IMR-90 (cell line): ENCODE data around the gene ITPR2. TPM values are rescaled to one million over a fixed set of nuclear protein-coding genes. Genes with fewer than 3 reads are reported as not detected.
A peak's percentile ranks its signal among the peaks of the same experiment; 100 is the strongest.

Experiments
- ATAC-seq: fragments of 200-7000 bp; cut with Tn5 transposase; 2 replicates; pipeline ENCODE4 v1.9.1; 2020; ENCODE audit warnings: low read depth, mild to moderate bottlenecking, moderate library complexity
- BruUV-seq: library from RNA; stranded (reverse); fragments of 400-500 nt; replicated peaks from 2 replicates; lab custom pipeline; 2021; lab: Mats Ljungman, UMichigan
- CTCF ChIA-PET: fragments of 300-600 bp; formaldehyde crosslinking; extraction: SDS; loops from one replicate; lab custom pipeline; 2021; ENCODE audit warnings: antibody characterized with exemption; lab: Yijun Ruan, JAX
- POLR2A ChIA-PET: fragments of 300-600 bp; sonication (Branson Sonifier 250); formaldehyde crosslinking; loops from one replicate; lab custom pipeline; 2022; ENCODE audit warnings: antibody characterized with exemption; ENCODE audit not compliant: unreplicated experiment; lab: Charles Lee
- DNase-seq: peaks from one replicate; pipeline ENCODE4 v3.0.0; 2013
- H2AFZ ChIP-seq: replicated peaks from 2 replicates; pipeline ENCODE3; 2013; ENCODE audit warnings: low read length, mild to moderate bottlenecking; ENCODE audit not compliant: poor library complexity
- H2AK5ac ChIP-seq: 2 replicates; pipeline ENCODE4 v1.6.1; 2013; ENCODE audit warnings: low read depth, low read length, inconsistent platforms
- H2AK9ac ChIP-seq: replicated peaks from 2 replicates; pipeline ENCODE3; 2013; ENCODE audit warnings: mild to moderate bottlenecking, low read depth, low read length, moderate library complexity; ENCODE audit not compliant: poor library complexity
- H2BK120ac ChIP-seq: 2 replicates; pipeline ENCODE4 v1.6.1; 2013; ENCODE audit warnings: low read depth, low read length, inconsistent platforms
- H2BK15ac ChIP-seq: 3 replicates; pipeline ENCODE4 v1.6.1; 2013; ENCODE audit warnings: low read depth, low read length, inconsistent platforms
- H2BK20ac ChIP-seq: 2 replicates; pipeline ENCODE4 v1.6.1; 2013; ENCODE audit warnings: low read depth, mild to moderate bottlenecking, inconsistent platforms, low read length, moderate library complexity
- H2BK5ac ChIP-seq: 2 replicates; pipeline ENCODE4 v1.6.1; 2013; ENCODE audit warnings: mild to moderate bottlenecking, low read depth, low read length, inconsistent platforms; ENCODE audit not compliant: poor library complexity, severe bottlenecking
- H3K14ac ChIP-seq: replicated peaks from 2 replicates; pipeline ENCODE4 v1.6.1; 2013; ENCODE audit warnings: low read depth, low read length, inconsistent platforms
- H3K18ac ChIP-seq: 2 replicates; pipeline ENCODE4 v1.6.1; 2013; ENCODE audit warnings: low read depth, low read length, control low read depth
- H3K23ac ChIP-seq: 2 replicates; pipeline ENCODE4 v1.6.1; 2013; ENCODE audit warnings: low read depth, low read length, inconsistent platforms
- H3K27ac ChIP-seq: 2 replicates; pipeline ENCODE4 v1.5.1; 2013; ENCODE audit warnings: mild to moderate bottlenecking, control low read depth, low read length; ENCODE audit not compliant: insufficient read depth
- H3K27me3 ChIP-seq: 2 replicates; pipeline ENCODE4 v1.6.1; 2013; ENCODE audit warnings: low read length; ENCODE audit not compliant: control insufficient read depth, insufficient read depth
- H3K36me3 ChIP-seq: 2 replicates; pipeline ENCODE4 v1.6.1; 2013; ENCODE audit warnings: low read length, mixed read lengths; ENCODE audit not compliant: control insufficient read depth, insufficient read depth
- H3K4ac ChIP-seq: 2 replicates; pipeline ENCODE4 v1.6.1; 2013; ENCODE audit warnings: low read depth, low read length, inconsistent platforms
- H3K4me1 ChIP-seq: 2 replicates; pipeline ENCODE4 v1.6.1; 2013; ENCODE audit warnings: low read length, mixed read lengths; ENCODE audit not compliant: control insufficient read depth, insufficient read depth
- H3K4me2 ChIP-seq: 2 replicates; pipeline ENCODE4 v1.6.1; 2013; ENCODE audit warnings: low read depth, mild to moderate bottlenecking, control low read depth, low read length, moderate library complexity
- H3K4me3 ChIP-seq: 2 replicates; pipeline ENCODE4 v1.5.1; 2013; ENCODE audit warnings: low read depth, mild to moderate bottlenecking, control low read depth, low read length, moderate library complexity; ENCODE audit not compliant: insufficient read depth
- H3K56ac ChIP-seq: 2 replicates; pipeline ENCODE4 v1.6.1; 2013; ENCODE audit warnings: low read length, inconsistent platforms; ENCODE audit not compliant: insufficient read depth; ENCODE audit errors: extremely low read depth
- H3K79me1 ChIP-seq, 2 experiments: 2 replicates each; pipeline ENCODE4 v1.6.1; 2013; ENCODE audit warnings: low read length in 2 of 2, inconsistent platforms in 1 of 2, low read depth in 1 of 2
- H3K9ac ChIP-seq: 2 replicates; pipeline ENCODE4 v1.6.1; 2013; ENCODE audit warnings: low read depth, low read length, control low read depth
- H3K9me1 ChIP-seq: 2 replicates; pipeline ENCODE4 v1.6.1; 2013; ENCODE audit warnings: low read length, inconsistent platforms; ENCODE audit not compliant: insufficient read depth
- H3K9me3 ChIP-seq: 2 replicates; pipeline ENCODE4 v1.6.1; 2013; ENCODE audit warnings: low read length; ENCODE audit not compliant: control insufficient read depth, insufficient read depth
- H4K20me1 ChIP-seq: 2 replicates; pipeline ENCODE4 v1.6.1; 2013; ENCODE audit warnings: low read length, inconsistent platforms; ENCODE audit not compliant: insufficient read depth
- H4K5ac ChIP-seq: 2 replicates; pipeline ENCODE4 v1.6.1; 2013; ENCODE audit warnings: mild to moderate bottlenecking, low read depth, low read length, control low read depth
- H4K8ac ChIP-seq, 2 experiments: 2 replicates each; pipeline ENCODE4 v1.6.1; 2013; ENCODE audit warnings: low read depth in 2 of 2, low read length in 2 of 2, control low read depth in 1 of 2, inconsistent platforms in 1 of 2
- H4K91ac ChIP-seq: 2 replicates; pipeline ENCODE4 v1.6.1; 2013; ENCODE audit warnings: low read depth, low read length, inconsistent platforms; ENCODE audit not compliant: insufficient read depth
- FOS ChIP-seq: fragments of 150-350 bp; IDR thresholded peaks from 2 replicates; pipeline ENCODE4 v1.6.1; 2016; ENCODE audit warnings: low read depth, low read length
- MAFK ChIP-seq: IDR thresholded peaks from 2 replicates; pipeline ENCODE4 v1.6.1; 2012; ENCODE audit warnings: low read depth, low read length, improper control_type of control experiment
- MXI1 ChIP-seq: IDR thresholded peaks from 2 replicates; pipeline ENCODE4 v1.6.1; 2012; ENCODE audit warnings: low read depth, mild to moderate bottlenecking, low read length, moderate library complexity, borderline replicate concordance
- NFE2L2 ChIP-seq: fragments of 150-350 bp; IDR thresholded peaks from 2 replicates; pipeline ENCODE4 v1.6.1; 2016; ENCODE audit warnings: low read depth, mild to moderate bottlenecking, low read length
- RAD21 ChIP-seq: IDR thresholded peaks from 2 replicates; pipeline ENCODE4 v1.6.1; 2012; ENCODE audit warnings: low read length, improper control_type of control experiment
- RFX5 ChIP-seq: IDR thresholded peaks from 2 replicates; pipeline ENCODE4 v1.8.0; 2012; ENCODE audit warnings: low read depth, mild to moderate bottlenecking, low read length, moderate library complexity
- WGBS, 2 experiments: methylation state at CpG; one replicate each; pipeline versions ENCODE4 v1.1.5 to v1.1.7; 2013; ENCODE audit warnings: missing lambda C conversion rate in 2 of 2; ENCODE audit not compliant: insufficient read length in 1 of 2; ENCODE audit errors: extremely low coverage in 2 of 2; 5-methylcytosine and 5-hydroxymethylcytosine counted together
- dilution Hi-C: fragments of 300-500 bp; cut with HindIII; formaldehyde crosslinking; loops from one replicate; pipeline ENCODE4 v1.14.3; 2018; ENCODE audit warnings: low sequenced_read_pairs; ENCODE audit not compliant: unreplicated experiment
- in situ Hi-C: fragments of 300-500 bp; cut with MboI; formaldehyde crosslinking; loops from 3 replicates; pipeline ENCODE4 v1.14.3; 2019; ENCODE audit warnings: low sequenced_read_pairs, inconsistent platforms, mixed read lengths
- intact Hi-C: fragments of 100-400 bp; cut with micrococcal nuclease; formaldehyde crosslinking; loops from 2 replicates; pipeline ENCODE4 v1.10.0; 2022
- polyA plus RNA-seq, 3 experiments: library from polyadenylated mRNA; depleted of rRNA; stranded (reverse); fragments of >200 nt; gene quantifications; 2 replicates each; pipeline ENCODE4 v1.2.3, GENCODE V29; 2012; ENCODE audit warnings: low replicate concordance in 1 of 3
- total RNA-seq: library from RNA; depleted of rRNA; stranded (reverse); fragments of >200 nt; gene quantifications from 2 replicates; pipeline ENCODE4 v1.2.3, GENCODE V29; 2012

ITPR2 gene
- total and polyA plus RNA-seq, 2 of the 4 experiments (the other 2 are of a cell fraction): 1.2 to 9.0 TPM

GRCh38 chr12:26370098-26370497 lies 462.9 kb downstream of the ITPR2 start (continued):
- TF ChIP-seq RAD21 (no peak), RFX5 (no peak)

DNA sequence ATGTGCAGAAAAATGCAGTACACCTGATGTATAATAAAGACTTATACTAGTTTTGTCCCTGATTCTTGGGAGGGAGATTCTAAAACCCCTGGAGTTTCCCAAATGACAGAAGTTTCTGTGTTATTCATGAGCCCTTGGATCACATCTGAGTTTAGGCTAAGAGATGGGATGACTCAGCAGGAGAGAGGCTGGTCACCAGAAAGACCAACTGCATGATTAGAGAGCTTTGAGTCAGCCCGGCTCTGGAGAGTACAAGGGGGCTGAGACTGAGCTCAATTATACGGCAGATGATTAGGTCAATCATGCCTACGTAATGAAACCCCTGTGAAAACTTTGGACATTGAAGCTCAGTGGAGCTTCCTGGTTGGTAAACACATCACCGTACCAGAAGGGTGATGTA lies 463.4 kb downstream of the ITPR2 start:
- intact Hi-C loops (no loop called here), dilution Hi-C loops (no loop called here), in situ Hi-C loops (no loop called here)
- peaks cover 3% of the 10 kb centered on the region; the same call in 1 of the 2 replicates for H3K4me1 ChIP-seq
- ChIA-PET POLR2A (no interaction called here), CTCF (interaction anchor here (1.0 kb wide), 1 partner anchor 250 kb away, joined by 3 read pairs; no protein-coding TSS in a partner anchor)
- H2AFZ ChIP-seq: peak overlapping the region; percentile 64
- H3K4ac ChIP-seq: peak overlapping the region; percentile 23; the same call in 1 of the 2 replicates
- H2BK20ac ChIP-seq: no peak overlapping the region
- H4K91ac ChIP-seq: no peak overlapping the region
- H2AK9ac ChIP-seq: no peak overlapping the region
- no peak overlapping the region for H3K9ac ChIP-seq
- H3K9me3 ChIP-seq: no peaks in the 10 kb centered on the region
- H2BK120ac ChIP-seq: 0 out of 2 replicates have a peak overlapping the region, but pooled peaks have one; percentile 25
- ATAC-seq (peak; percentile 100), DNase-seq (peak; percentile 94)
- no peak overlapping the region for H2AK5ac ChIP-seq
- TF ChIP-seq NFE2L2 (peak; percentile 92), MXI1 (no peak), FOS (peak; percentile 88), MAFK (peak; percentile 64)
- peak overlapping the region; percentile 53; the same call in 1 of the 2 replicates for H3K4me2 ChIP-seq
- no peak overlapping the region; a peak in 1 of 4 replicates for H4K8ac ChIP-seq
- H3K18ac ChIP-seq: peak overlapping the region; percentile 31; the same call in 1 of the 2 replicates
- no peaks in the 10 kb centered on the region for H4K20me1 ChIP-seq
- H3K36me3 ChIP-seq: no peaks in the 10 kb centered on the region
- H3K14ac ChIP-seq: 0 out of 2 replicates have a peak overlapping the region, but pooled peaks have one; percentile 27
- no peak overlapping the region for H3K56ac ChIP-seq
- no peaks in the 10 kb centered on the region for H3K27me3 ChIP-seq
- BruUV-seq: no TSS peak
- H3K27ac ChIP-seq: no peak overlapping the region
- H3K79me1 ChIP-seq: no peaks in the 10 kb centered on the region
- 8% methylated on average over 2 of the region's 4 CpGs; no CpG with 5 or more reads in 1 of the 2 experiments for WGBS, 2 experiments
- H3K9me1 ChIP-seq: peaks cover 3% of the 10 kb centered on the region
- no peak overlapping the region for H4K5ac ChIP-seq
- H3K4me3 ChIP-seq: no peak overlapping the region
- peak overlapping the region; percentile 43; the same call in 1 of the 3 replicates for H2BK15ac ChIP-seq
- peak overlapping the region; percentile 15 for H2BK5ac ChIP-seq
- H3K23ac ChIP-seq: no peak overlapping the region
